CD4-positive, alpha-beta T cell treated with Interleukin-1 beta for 1 hour (primary cell): Measurements from ENCODE around the gene NOTO.

ENCODE experiments used
- DNase-seq, 2 donors: peaks; one replicate each; pipeline ENCODE4 v3.0.0-alpha.2; 2020 to 2022

The NOTO gene

DNA sequence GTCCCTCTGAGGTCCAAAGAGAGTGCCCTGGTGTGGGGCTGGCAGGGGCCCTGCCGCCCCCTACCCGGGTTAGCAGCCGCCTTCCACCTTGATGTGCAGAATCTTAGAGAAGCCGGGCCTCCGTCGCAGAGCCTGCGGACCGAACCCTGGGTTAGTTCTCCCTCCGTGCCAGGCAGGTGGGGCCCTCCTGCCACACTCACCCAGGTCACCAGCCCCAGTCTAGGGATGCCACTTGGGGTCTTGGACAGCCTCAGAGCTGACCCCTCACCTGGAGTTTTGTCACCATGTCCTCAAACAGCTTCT lies 56.5 kb downstream of the NOTO start:
- no peak for DNase-seq

DNA sequence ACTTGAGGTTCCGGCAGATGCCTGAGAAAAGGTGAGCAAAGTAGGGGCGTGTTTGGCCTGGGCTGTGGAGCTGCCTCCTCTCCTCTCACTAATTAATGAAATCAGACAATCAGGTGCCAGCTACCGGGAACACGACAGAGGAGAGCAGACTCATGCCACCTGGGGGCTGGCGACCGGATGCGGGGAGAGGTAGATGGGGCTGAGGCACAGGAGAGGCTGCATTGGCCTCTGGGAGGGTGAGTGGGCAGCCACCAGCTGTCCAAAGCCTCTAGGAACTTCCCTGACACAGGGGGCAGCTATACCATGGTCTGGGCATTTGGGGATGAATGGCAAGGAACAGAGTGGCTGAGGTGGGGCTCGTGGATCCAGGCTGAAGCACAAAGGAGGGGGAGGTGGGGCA lies 56.9 kb downstream of the NOTO start:
- no peak for DNase-seq

DNA sequence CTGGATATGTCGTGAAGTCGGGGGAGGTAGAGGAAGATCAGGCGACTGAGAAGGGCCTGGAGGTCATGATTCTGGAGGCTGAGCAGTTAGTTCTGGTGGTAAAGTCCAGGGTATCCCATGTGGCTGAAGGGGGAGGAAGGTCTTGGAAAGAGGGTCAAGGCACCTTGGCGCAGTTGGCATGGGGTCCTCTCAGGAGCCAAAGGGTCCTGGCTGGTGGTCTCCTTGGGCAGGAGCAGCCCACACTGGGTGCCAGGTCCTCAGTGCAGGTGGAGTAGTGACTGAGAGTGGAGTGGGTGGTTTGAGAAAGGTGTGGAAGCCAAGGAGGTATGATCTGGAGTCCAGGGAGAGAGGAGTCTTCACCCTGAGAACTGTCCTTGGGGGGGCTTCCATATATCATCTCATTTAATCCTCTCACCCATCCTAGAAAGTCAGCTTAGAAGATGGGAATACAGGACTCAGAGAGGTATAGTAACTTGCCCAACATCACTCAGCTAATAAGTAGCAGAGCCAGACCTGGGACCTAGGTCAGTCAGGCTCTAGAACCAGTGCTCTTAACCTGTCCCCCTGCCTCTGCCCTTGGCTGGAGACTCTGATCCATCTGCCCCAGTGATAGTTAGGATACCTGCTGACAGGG lies 57.4 kb downstream of the NOTO start:
- no peak for DNase-seq

GRCh38 chr2:73260338-73260984 lies 58.1 kb downstream of the NOTO start:
- DNase-seq: no peak
